SK-N-SH (cell line): ENCODE measurements around the gene CNTNAP2. TPM values are rescaled to one million over a fixed set of nuclear protein-coding genes. Genes with fewer than 3 reads are reported as not detected.

Source experiments
- CTCF ChIA-PET: fragments of 300-600, 350-600 bp; formaldehyde crosslinking; extraction: SDS; loops from one replicate; lab custom pipeline; 2021; lab: Yijun Ruan, JAX
- POLR2A ChIA-PET: fragments of 350-600 bp; sonication (Branson Sonifier 250); formaldehyde crosslinking; extraction: SDS; loops from one replicate; lab custom pipeline; 2020; ENCODE audit warnings: antibody characterized with exemption, inconsistent platforms; lab: Yijun Ruan, JAX
- DNase-seq: peaks from one replicate; pipeline ENCODE4 v3.0.0; 2012
- H2AFZ ChIP-seq: fragments of 200-600 bp; sonication (generic); 2 replicates; pipeline ENCODE4 v1.8.1; 2016; ENCODE audit warnings: antibody characterized with exemption, mild to moderate bottlenecking, low read depth
- H3F3A ChIP-seq: fragments of 200-600 bp; sonication (generic); replicated peaks from 2 replicates; pipeline ENCODE3; 2016; ENCODE audit warnings: antibody characterized with exemption, mild to moderate bottlenecking; ENCODE audit not compliant: insufficient read depth
- H3K27ac ChIP-seq, 2 experiments: fragments of 200-500 bp in 1 of 2; fragments of 200-600 bp in 1 of 2; sonication (Bioruptor generic) in 1 of 2; sonication (generic), shearing (Covaris generic) in 1 of 2; 2 replicates each; pipeline versions ENCODE4 v1.5.1 to v1.6.1; 2014 to 2016; ENCODE audit warnings: low read depth in 2 of 2, inconsistent platforms in 1 of 2, low read length in 1 of 2, mild to moderate bottlenecking in 1 of 2, mixed read lengths in 1 of 2
- H3K27me3 ChIP-seq: fragments of 200-600 bp; sonication (generic), shearing (Covaris generic); 2 replicates; pipeline ENCODE4 v1.6.1; 2016; ENCODE audit warnings: mixed run types; ENCODE audit not compliant: insufficient read depth
- H3K36me3 ChIP-seq, 2 experiments: fragments of 200-500 bp in 1 of 2; fragments of 200-600 bp in 1 of 2; sonication (Bioruptor generic) in 1 of 2; sonication (generic) in 1 of 2; replicated peaks in 1 of 2; 2 replicates each; pipeline versions ENCODE3 to v1.5.1; 2014 to 2016; ENCODE audit warnings: low read length in 1 of 2, mild to moderate bottlenecking in 1 of 2; ENCODE audit not compliant: insufficient read depth in 2 of 2, control insufficient read depth in 1 of 2
- H3K4me1 ChIP-seq, 2 experiments: fragments of 200-500 bp in 1 of 2; fragments of 200-600 bp in 1 of 2; sonication (Bioruptor generic) in 1 of 2; sonication (generic), shearing (Covaris generic) in 1 of 2; 2 replicates each; pipeline versions ENCODE4 v1.5.1 to v1.6.1; 2014 to 2016; ENCODE audit warnings: low read depth in 1 of 2, low read length in 1 of 2, mixed run types in 1 of 2; ENCODE audit not compliant: insufficient read depth in 2 of 2, control insufficient read depth in 1 of 2
- H3K4me2 ChIP-seq: fragments of 200-600 bp; sonication (generic), shearing (Covaris generic); 2 replicates; pipeline ENCODE4 v1.6.1; 2017; ENCODE audit warnings: mixed run types
- H3K4me3 ChIP-seq, 2 experiments: fragments of 200-500 bp in 1 of 2; fragments of 200-600 bp in 1 of 2; sonication (Bioruptor generic) in 1 of 2; sonication (generic), shearing (Covaris generic) in 1 of 2; 2 replicates each; pipeline versions ENCODE4 v1.5.1 to v1.8.1; 2014 to 2016; ENCODE audit warnings: low read depth in 2 of 2, inconsistent platforms in 1 of 2, low read length in 1 of 2, mild to moderate bottlenecking in 1 of 2, mixed read lengths in 1 of 2, moderate library complexity in 1 of 2
- H3K79me2 ChIP-seq: fragments of 200-600 bp; sonication (generic); 2 replicates; pipeline ENCODE4 v1.8.1; 2017; ENCODE audit warnings: mild to moderate bottlenecking; ENCODE audit not compliant: insufficient read depth
- H3K9ac ChIP-seq: fragments of 200-600 bp; sonication (generic); 2 replicates; pipeline ENCODE4 v1.6.1; 2017; ENCODE audit warnings: mixed run types
- H3K9me2 ChIP-seq: fragments of 200-600 bp; sonication (generic); 2 replicates; pipeline ENCODE4 v1.6.1; 2017; ENCODE audit warnings: mixed run types
- H3K9me3 ChIP-seq: fragments of 200-600 bp; sonication (generic); 2 replicates; pipeline ENCODE4 v1.6.1; 2017; ENCODE audit warnings: mixed run types, mild to moderate bottlenecking, moderate library complexity
- H4K20me1 ChIP-seq: fragments of 200-600 bp; sonication (generic); 2 replicates; pipeline ENCODE4 v1.6.1; 2017; ENCODE audit warnings: mild to moderate bottlenecking, mixed run types; ENCODE audit not compliant: insufficient read depth
- EZH2phosphoT487 ChIP-seq: fragments of 200-600 bp; sonication (generic); IDR thresholded peaks from 2 replicates; pipeline ENCODE4 v1.6.1; 2017; ENCODE audit warnings: low read depth, mixed run types, mild to moderate bottlenecking, antibody characterized with exemption, moderate library complexity, borderline replicate concordance
- FOSL2 ChIP-seq: IDR thresholded peaks from 2 replicates; pipeline ENCODE4 v1.4.0; 2012; ENCODE audit warnings: low read depth, mild to moderate bottlenecking, moderate library complexity, borderline replicate concordance
- GABPA ChIP-seq: IDR thresholded peaks from 2 replicates; pipeline ENCODE4 v1.4.0; 2012; ENCODE audit warnings: low read depth, mild to moderate bottlenecking
- GATA2 ChIP-seq: sonication (generic); formaldehyde crosslinking; IDR thresholded peaks from 2 replicates; pipeline ENCODE4 v1.5.0; 2020; ENCODE audit warnings: mild to moderate bottlenecking, missing genetic modification reagents
- JUND ChIP-seq: IDR thresholded peaks from 2 replicates; pipeline ENCODE4 v1.4.0; 2012
- MXI1 ChIP-seq: IDR thresholded peaks from 2 replicates; pipeline ENCODE4 v1.6.1; 2012; ENCODE audit warnings: mild to moderate bottlenecking, low read depth, low read length, improper control_type of control experiment
- NFIC ChIP-seq: IDR thresholded peaks from 2 replicates; pipeline ENCODE4 v1.4.0; 2012; ENCODE audit warnings: borderline replicate concordance
- RCOR1 ChIP-seq: fragments of 150-350 bp; IDR thresholded peaks from 2 replicates; pipeline ENCODE4 v1.6.1; 2017; ENCODE audit warnings: antibody characterized with exemption, low read length
- RFX5 ChIP-seq: IDR thresholded peaks from 2 replicates; pipeline ENCODE4 v1.6.1; 2012; ENCODE audit warnings: mild to moderate bottlenecking, improper control_type of control experiment, low read length
- RXRA ChIP-seq: IDR thresholded peaks from 2 replicates; pipeline ENCODE4 v1.4.0; 2012; ENCODE audit warnings: low read depth, mild to moderate bottlenecking, borderline replicate concordance
- SIN3A ChIP-seq: IDR thresholded peaks from 2 replicates; pipeline ENCODE4 v1.6.1; 2012; ENCODE audit warnings: low read depth, mild to moderate bottlenecking, low read length, moderate library complexity, borderline replicate concordance
- TAF1 ChIP-seq: IDR thresholded peaks from 2 replicates; pipeline ENCODE4 v1.6.1; 2012; ENCODE audit warnings: low read depth, mild to moderate bottlenecking, low read length, moderate library complexity, borderline replicate concordance
- YY1 ChIP-seq: IDR thresholded peaks from 2 replicates; pipeline ENCODE4 v1.4.0; 2012; ENCODE audit warnings: low read depth, mild to moderate bottlenecking
- WGBS: methylation state at CpG from one replicate; pipeline ENCODE4 v1.1.6; 2017; ENCODE audit warnings: low lambda C conversion rate; 5-methylcytosine and 5-hydroxymethylcytosine counted together
- polyA plus RNA-seq, 3 experiments: library from polyadenylated mRNA; depleted of rRNA; stranded (reverse); fragments of >200 nt; gene quantifications; 2 replicates each; pipeline ENCODE4 v1.2.3, GENCODE V29; 2012
- TF ChIP-seq, protein P1 (sequence below): fragments of 200-600 bp; sonication (generic); IDR thresholded peaks from 2 replicates; pipeline ENCODE4 v1.6.1; 2017; ENCODE audit warnings: antibody characterized with exemption, mild to moderate bottlenecking, moderate library complexity
- TF ChIP-seq, protein P2 (sequence below): IDR thresholded peaks from 2 replicates; pipeline ENCODE4 v1.4.0; 2012; ENCODE audit warnings: low read depth, borderline replicate concordance
- TF ChIP-seq, protein P3 (sequence below): IDR thresholded peaks from 2 replicates; pipeline ENCODE4; 2012
- TF ChIP-seq, protein P4 (sequence below): IDR thresholded peaks from 2 replicates; pipeline ENCODE4 v1.6.1; 2012; ENCODE audit warnings: mild to moderate bottlenecking, low read depth, low read length, moderate library complexity
- TF ChIP-seq, protein P5 (sequence below): fragments of 150-350 bp; IDR thresholded peaks from 2 replicates; pipeline ENCODE4 v1.6.1; 2017; ENCODE audit warnings: antibody characterized with exemption, low read length, low read depth, borderline replicate concordance

The CNTNAP2 gene
- polyA plus RNA-seq, 1 of the 3 experiments (the other 2 are of a cell fraction) = 3.4 TPM

DNA sequence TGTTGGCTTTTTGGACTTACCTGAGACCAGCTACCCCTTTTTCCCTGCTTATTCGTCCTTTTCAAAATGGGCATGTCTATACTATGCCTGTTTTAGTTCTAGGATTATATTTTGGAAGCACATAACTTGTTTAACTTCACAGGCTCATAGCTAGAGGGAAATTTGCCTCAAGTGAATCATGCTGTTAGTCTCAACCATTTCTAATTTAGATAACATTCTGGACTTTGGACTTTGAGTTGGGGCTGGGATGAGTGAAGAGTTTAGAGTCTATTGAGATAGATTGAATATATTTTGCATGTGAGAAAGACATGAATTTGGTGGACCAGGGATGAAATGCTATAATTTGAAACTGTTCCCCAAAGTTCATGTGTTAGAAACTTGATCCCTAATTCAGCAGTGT is 1919.3 kb downstream of the CNTNAP2 start:
- Histone ChIP-seq H3K4me2 (no peak overlapping the region), H3K79me2 (no peaks in the 10 kb centered on the region), H3F3A (no peaks in the 10 kb centered on the region), H3K9me2 (no peaks in the 10 kb centered on the region), H3K36me3 (no peaks in the 10 kb centered on the region), H3K27ac (no peak overlapping the region), H3K27me3 (no peaks in the 10 kb centered on the region), H3K4me3 (no peak overlapping the region), H3K9ac (no peak overlapping the region)
- CTCF ChIA-PET = interaction anchor here (0.7 to 1.3 kb wide), 2 partner anchors 64 to 102 kb away, joined by 3 read pairs; no protein-coding TSS in a partner anchor
- no peak for DNase-seq
- 18% methylated on average over 1 of the region's 1 CpG for WGBS
- TF ChIP-seq GATA2 = no peak
- no peak for TF ChIP-seq JUND
- TF ChIP-seq, protein P1, sequence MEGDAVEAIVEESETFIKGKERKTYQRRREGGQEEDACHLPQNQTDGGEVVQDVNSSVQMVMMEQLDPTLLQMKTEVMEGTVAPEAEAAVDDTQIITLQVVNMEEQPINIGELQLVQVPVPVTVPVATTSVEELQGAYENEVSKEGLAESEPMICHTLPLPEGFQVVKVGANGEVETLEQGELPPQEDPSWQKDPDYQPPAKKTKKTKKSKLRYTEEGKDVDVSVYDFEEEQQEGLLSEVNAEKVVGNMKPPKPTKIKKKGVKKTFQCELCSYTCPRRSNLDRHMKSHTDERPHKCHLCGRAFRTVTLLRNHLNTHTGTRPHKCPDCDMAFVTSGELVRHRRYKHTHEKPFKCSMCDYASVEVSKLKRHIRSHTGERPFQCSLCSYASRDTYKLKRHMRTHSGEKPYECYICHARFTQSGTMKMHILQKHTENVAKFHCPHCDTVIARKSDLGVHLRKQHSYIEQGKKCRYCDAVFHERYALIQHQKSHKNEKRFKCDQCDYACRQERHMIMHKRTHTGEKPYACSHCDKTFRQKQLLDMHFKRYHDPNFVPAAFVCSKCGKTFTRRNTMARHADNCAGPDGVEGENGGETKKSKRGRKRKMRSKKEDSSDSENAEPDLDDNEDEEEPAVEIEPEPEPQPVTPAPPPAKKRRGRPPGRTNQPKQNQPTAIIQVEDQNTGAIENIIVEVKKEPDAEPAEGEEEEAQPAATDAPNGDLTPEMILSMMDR = no peak
- TF ChIP-seq, protein P2, sequence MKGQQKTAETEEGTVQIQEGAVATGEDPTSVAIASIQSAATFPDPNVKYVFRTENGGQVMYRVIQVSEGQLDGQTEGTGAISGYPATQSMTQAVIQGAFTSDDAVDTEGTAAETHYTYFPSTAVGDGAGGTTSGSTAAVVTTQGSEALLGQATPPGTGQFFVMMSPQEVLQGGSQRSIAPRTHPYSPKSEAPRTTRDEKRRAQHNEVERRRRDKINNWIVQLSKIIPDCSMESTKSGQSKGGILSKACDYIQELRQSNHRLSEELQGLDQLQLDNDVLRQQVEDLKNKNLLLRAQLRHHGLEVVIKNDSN = no peak
- no peak for TF ChIP-seq EZH2phosphoT487
- TF ChIP-seq RFX5 = no peak
- no peak for TF ChIP-seq YY1
- TF ChIP-seq, protein P3, sequence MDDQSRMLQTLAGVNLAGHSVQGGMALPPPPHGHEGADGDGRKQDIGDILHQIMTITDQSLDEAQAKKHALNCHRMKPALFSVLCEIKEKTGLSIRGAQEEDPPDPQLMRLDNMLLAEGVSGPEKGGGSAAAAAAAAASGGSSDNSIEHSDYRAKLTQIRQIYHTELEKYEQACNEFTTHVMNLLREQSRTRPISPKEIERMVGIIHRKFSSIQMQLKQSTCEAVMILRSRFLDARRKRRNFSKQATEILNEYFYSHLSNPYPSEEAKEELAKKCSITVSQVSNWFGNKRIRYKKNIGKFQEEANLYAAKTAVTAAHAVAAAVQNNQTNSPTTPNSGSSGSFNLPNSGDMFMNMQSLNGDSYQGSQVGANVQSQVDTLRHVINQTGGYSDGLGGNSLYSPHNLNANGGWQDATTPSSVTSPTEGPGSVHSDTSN = no peak
- TF ChIP-seq, protein P4, sequence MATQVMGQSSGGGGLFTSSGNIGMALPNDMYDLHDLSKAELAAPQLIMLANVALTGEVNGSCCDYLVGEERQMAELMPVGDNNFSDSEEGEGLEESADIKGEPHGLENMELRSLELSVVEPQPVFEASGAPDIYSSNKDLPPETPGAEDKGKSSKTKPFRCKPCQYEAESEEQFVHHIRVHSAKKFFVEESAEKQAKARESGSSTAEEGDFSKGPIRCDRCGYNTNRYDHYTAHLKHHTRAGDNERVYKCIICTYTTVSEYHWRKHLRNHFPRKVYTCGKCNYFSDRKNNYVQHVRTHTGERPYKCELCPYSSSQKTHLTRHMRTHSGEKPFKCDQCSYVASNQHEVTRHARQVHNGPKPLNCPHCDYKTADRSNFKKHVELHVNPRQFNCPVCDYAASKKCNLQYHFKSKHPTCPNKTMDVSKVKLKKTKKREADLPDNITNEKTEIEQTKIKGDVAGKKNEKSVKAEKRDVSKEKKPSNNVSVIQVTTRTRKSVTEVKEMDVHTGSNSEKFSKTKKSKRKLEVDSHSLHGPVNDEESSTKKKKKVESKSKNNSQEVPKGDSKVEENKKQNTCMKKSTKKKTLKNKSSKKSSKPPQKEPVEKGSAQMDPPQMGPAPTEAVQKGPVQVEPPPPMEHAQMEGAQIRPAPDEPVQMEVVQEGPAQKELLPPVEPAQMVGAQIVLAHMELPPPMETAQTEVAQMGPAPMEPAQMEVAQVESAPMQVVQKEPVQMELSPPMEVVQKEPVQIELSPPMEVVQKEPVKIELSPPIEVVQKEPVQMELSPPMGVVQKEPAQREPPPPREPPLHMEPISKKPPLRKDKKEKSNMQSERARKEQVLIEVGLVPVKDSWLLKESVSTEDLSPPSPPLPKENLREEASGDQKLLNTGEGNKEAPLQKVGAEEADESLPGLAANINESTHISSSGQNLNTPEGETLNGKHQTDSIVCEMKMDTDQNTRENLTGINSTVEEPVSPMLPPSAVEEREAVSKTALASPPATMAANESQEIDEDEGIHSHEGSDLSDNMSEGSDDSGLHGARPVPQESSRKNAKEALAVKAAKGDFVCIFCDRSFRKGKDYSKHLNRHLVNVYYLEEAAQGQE = no peak
- TF ChIP-seq NFIC = no peak
- TF ChIP-seq GABPA = no peak
- no peak for TF ChIP-seq TAF1
- TF ChIP-seq MXI1 = no peak
- TF ChIP-seq FOSL2 = no peak
- TF ChIP-seq, protein P5, sequence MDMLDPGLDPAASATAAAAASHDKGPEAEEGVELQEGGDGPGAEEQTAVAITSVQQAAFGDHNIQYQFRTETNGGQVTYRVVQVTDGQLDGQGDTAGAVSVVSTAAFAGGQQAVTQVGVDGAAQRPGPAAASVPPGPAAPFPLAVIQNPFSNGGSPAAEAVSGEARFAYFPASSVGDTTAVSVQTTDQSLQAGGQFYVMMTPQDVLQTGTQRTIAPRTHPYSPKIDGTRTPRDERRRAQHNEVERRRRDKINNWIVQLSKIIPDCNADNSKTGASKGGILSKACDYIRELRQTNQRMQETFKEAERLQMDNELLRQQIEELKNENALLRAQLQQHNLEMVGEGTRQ = no peak
- no peak for TF ChIP-seq SIN3A
- no peak for TF ChIP-seq RCOR1
- TF ChIP-seq RXRA = no peak
- TF ChIP-seq, all 33 proteins: peak for 0
- no peaks in the 10 kb centered on the region for H3K9me3 ChIP-seq
- no peak overlapping the region for H2AFZ ChIP-seq
- POLR2A ChIA-PET = no interaction called here
- H3K4me1 ChIP-seq = no peaks in the 10 kb centered on the region
- H4K20me1 ChIP-seq = no peaks in the 10 kb centered on the region
